Endodermal cell (in vitro differentiated cells): ENCODE results near the gene TMUB1. TPM values are rescaled to one million over a fixed set of nuclear protein-coding genes. Genes with fewer than 3 reads are reported as not detected.

ENCODE experiments used
- DNase-seq: peaks from one replicate; pipeline ENCODE4 v3.0.0-alpha.2; 2017
- H3K27ac ChIP-seq: 2 replicates; pipeline ENCODE4 v1.5.1; 2013; ENCODE audit warnings: mild to moderate bottlenecking, low read depth, low read length, moderate library complexity
- H3K27me3 ChIP-seq: 2 replicates; pipeline ENCODE4 v1.6.1; 2013; ENCODE audit warnings: mild to moderate bottlenecking, low read length, moderate library complexity; ENCODE audit not compliant: insufficient read depth, control insufficient read depth, poor library complexity, severe bottlenecking
- H3K36me3 ChIP-seq: 2 replicates; pipeline ENCODE4 v1.7.0; 2013; ENCODE audit warnings: mild to moderate bottlenecking, low read length, moderate library complexity; ENCODE audit not compliant: control insufficient read depth, insufficient read depth
- H3K4me1 ChIP-seq: one replicate; pipeline ENCODE4 v1.7.0; 2013; ENCODE audit warnings: low read length; ENCODE audit not compliant: control insufficient read depth, insufficient read depth
- H3K4me3 ChIP-seq: 2 replicates; pipeline ENCODE4 v1.5.1; 2013; ENCODE audit warnings: mild to moderate bottlenecking, low read length, moderate library complexity
- H3K9ac ChIP-seq: 2 replicates; pipeline ENCODE4 v1.6.1; 2013; ENCODE audit warnings: mild to moderate bottlenecking, low read length, moderate library complexity; ENCODE audit not compliant: poor library complexity, severe bottlenecking; ENCODE audit errors: extremely low read depth
- H3K9me3 ChIP-seq: 2 replicates; pipeline ENCODE4 v1.6.1; 2013; ENCODE audit warnings: mild to moderate bottlenecking, low read length, moderate library complexity; ENCODE audit not compliant: control insufficient read depth
- H3K27ac Mint-ChIP-seq: 2 replicates; pipeline ENCODE4 v1.8.0; 2020; ENCODE audit warnings: mixed read lengths
- H3K27me3 Mint-ChIP-seq: 2 replicates; pipeline ENCODE4 v1.8.0; 2021; ENCODE audit warnings: mild to moderate bottlenecking, mixed read lengths; ENCODE audit not compliant: insufficient read depth
- H3K36me3 Mint-ChIP-seq: 2 replicates; pipeline ENCODE4 v1.8.0; 2020; ENCODE audit warnings: low read depth, mixed read lengths
- H3K4me1 Mint-ChIP-seq: 2 replicates; pipeline ENCODE4 v1.8.0; 2020; ENCODE audit warnings: mixed read lengths
- H3K4me3 Mint-ChIP-seq: 2 replicates; pipeline ENCODE4 v1.8.0; 2020; ENCODE audit warnings: mild to moderate bottlenecking, moderate library complexity, mixed read lengths
- H3K9me3 Mint-ChIP-seq: 2 replicates; pipeline ENCODE4 v1.8.0; 2020; ENCODE audit warnings: mild to moderate bottlenecking, mixed read lengths
- CTCF ChIP-seq: fragments of 200-600 bp; sonication (generic); conservative IDR thresholded peaks from 2 replicates; pipeline ENCODE4 v1.5.0; 2021; ENCODE audit warnings: antibody characterized with exemption, mild to moderate bottlenecking
- WGBS, 2 experiments: methylation state at CpG; one replicate each; pipeline versions ENCODE4 v1.1.5 to v1.1.7; 2013; ENCODE audit warnings: missing lambda C conversion rate in 2 of 2, mixed read lengths in 1 of 2; ENCODE audit not compliant: insufficient coverage in 1 of 2, insufficient read length in 1 of 2; 5-methylcytosine and 5-hydroxymethylcytosine counted together
- total RNA-seq, 2 donors: library from RNA; stranded (reverse); fragmentation: NEBNext Ultra II Directional in 1 of 2; extraction: Animal tissue kit (Norgen Biotek cat#: 25700) in 1 of 2; gene quantifications; 2 replicates in 1 of 2; 3 replicates in 1 of 2; pipeline ENCODE4 v1.2.1, GENCODE V29; 2021

The TMUB1 gene
- total RNA-seq, 2 donors from 2014 or later: 48.1 to 52.6 TPM

- peaks cover 36% of the 10 kb centered on the region for H3K4me1 Mint-ChIP-seq
- no peaks in the 10 kb centered on the region for H3K9me3 ChIP-seq
- H3K27ac ChIP-seq: peak within 1 kb of the TSS; percentile 73
- H3K27ac Mint-ChIP-seq: peak within 1 kb of the TSS; percentile 83
- H3K36me3 Mint-ChIP-seq: peaks cover 12% of the 10 kb centered on the region
- peaks cover 1% of the 10 kb centered on the region for H3K27me3 Mint-ChIP-seq
- no peak for TF ChIP-seq CTCF
- 1% methylated on average over 21 to 66 of the region's 66 CpGs for WGBS, 2 experiments
- peaks cover 20% of the 10 kb centered on the region for H3K4me1 ChIP-seq
- H3K9ac ChIP-seq: peak within 1 kb of the TSS; percentile 86
- peak within 1 kb of the TSS; percentile 76 for H3K4me3 Mint-ChIP-seq
- peaks cover 10% of the 10 kb centered on the region for H3K36me3 ChIP-seq
- DNase-seq: peak; percentile 95
- H3K4me3 ChIP-seq: peak within 1 kb of the TSS; percentile 93
- H3K9me3 Mint-ChIP-seq: no peaks in the 10 kb centered on the region
- H3K27me3 ChIP-seq: peaks cover 6% of the 10 kb centered on the region
Observed at GRCh38 chr7:151080522-151081169, 2.6 kb downstream of the TMUB1 start, which contains the start of gene FASTK. Gene FASTK (minus strand): TSS chr7:151080809. CDS start chr7:151080766, 43 bp downstream.

GRCh38 chr7:151080067-151080521, 3.2 kb downstream of the TMUB1 start:
- no peaks in the 10 kb centered on the region for H3K9me3 Mint-ChIP-seq
- TF ChIP-seq CTCF: no peak
- Histone ChIP-seq H3K9ac (peak overlapping the region; percentile 86), H3K4me1 (peaks cover 20% of the 10 kb centered on the region), H3K27ac (peak overlapping the region; percentile 73), H3K4me3 (peak overlapping the region; percentile 93), H3K27me3 (peaks cover 6% of the 10 kb centered on the region), H3K36me3 (peaks cover 10% of the 10 kb centered on the region), H3K9me3 (no peaks in the 10 kb centered on the region)
- peak overlapping the region; percentile 76 for H3K4me3 Mint-ChIP-seq
- H3K27me3 Mint-ChIP-seq: peaks cover 1% of the 10 kb centered on the region
- peaks cover 35% of the 10 kb centered on the region for H3K4me1 Mint-ChIP-seq
- H3K36me3 Mint-ChIP-seq: peaks cover 15% of the 10 kb centered on the region
- 1 to 2% methylated on average over 12 to 31 of the region's 31 CpGs for WGBS, 2 experiments
- peak overlapping the region; percentile 83 for H3K27ac Mint-ChIP-seq
- peak; percentile 70 for DNase-seq

- H3K27ac ChIP-seq: no peak overlapping the region
- 86 to 89% methylated on average over 8 to 27 of the region's 27 CpGs for WGBS, 2 experiments
- H3K27ac Mint-ChIP-seq: peak overlapping the region; percentile 81
Observed at GRCh38 chr7:151079199-151079910, 3.9 kb downstream of the TMUB1 start.

More at GRCh38 chr7:151079199-151079910, 3.9 kb downstream of the TMUB1 start:
- Histone ChIP-seq H3K4me3 (peak overlapping the region; percentile 93), H3K27me3 (peaks cover 6% of the 10 kb centered on the region), H3K9ac (peak overlapping the region; percentile 86), H3K9me3 (no peaks in the 10 kb centered on the region), H3K4me1 (peaks cover 20% of the 10 kb centered on the region), H3K36me3 (peaks cover 13% of the 10 kb centered on the region)
- no peak for TF ChIP-seq CTCF
- Mint-ChIP-seq H3K36me3 (peaks cover 19% of the 10 kb centered on the region), H3K4me1 (peaks cover 32% of the 10 kb centered on the region), H3K27me3 (peaks cover under 1% of the 10 kb centered on the region), H3K9me3 (no peaks in the 10 kb centered on the region), H3K4me3 (peak overlapping the region; percentile 76)
- no peak for DNase-seq
